Dendritic cell treated with granulocyte-macrophage colony-stimulating factor and Interleukin-4, amounts not matched to agents 40 ng/mL and 50 ng/mL, for 4 days (primary cell): Measurements from ENCODE around the gene LY9.

ENCODE experiments used
- H3K27ac Mint-ChIP-seq: one replicate; pipeline ENCODE4 v1.8.0; 2022; ENCODE audit warnings: mild to moderate bottlenecking, mixed read lengths
- H3K27me3 Mint-ChIP-seq: one replicate; pipeline ENCODE4 v1.8.0; 2022; ENCODE audit warnings: mild to moderate bottlenecking, mixed read lengths
- H3K36me3 Mint-ChIP-seq: one replicate; pipeline ENCODE4 v1.8.0; 2022; ENCODE audit warnings: low read depth, mixed read lengths
- H3K4me1 Mint-ChIP-seq: one replicate; pipeline ENCODE4 v1.8.0; 2022; ENCODE audit warnings: low read depth, mixed read lengths
- H3K4me3 Mint-ChIP-seq: one replicate; pipeline ENCODE4 v1.8.0; 2022; ENCODE audit warnings: mild to moderate bottlenecking, moderate library complexity, mixed read lengths
- H3K9me3 Mint-ChIP-seq: one replicate; pipeline ENCODE4 v1.8.0; 2022; ENCODE audit warnings: mixed read lengths
- intact Hi-C: fragments of 100-400 bp; cut with micrococcal nuclease; formaldehyde crosslinking; loops from one replicate; pipeline ENCODE4 v1.15.0; 2022

Gene LY9

GRCh38 chr1:160759740-160760139 is 36.2 kb upstream of the LY9 start:
- Mint-ChIP-seq H3K27me3 (peaks cover 3% of the 10 kb centered on the region), H3K36me3 (no peaks in the 10 kb centered on the region), H3K4me3 (no peak overlapping the region), H3K9me3 (no peaks in the 10 kb centered on the region), H3K4me1 (no peaks in the 10 kb centered on the region), H3K27ac (no peak overlapping the region)
- intact Hi-C loops = no loop called here

- H3K36me3 Mint-ChIP-seq = no peaks in the 10 kb centered on the region
- intact Hi-C loops = no loop called here
Observed at GRCh38 chr1:160761046-160761445, 34.9 kb upstream of the LY9 start.

GRCh38 chr1:160761886-160762285 is 34.1 kb upstream of the LY9 start:
- Mint-ChIP-seq H3K27me3 (no peaks in the 10 kb centered on the region), H3K27ac (no peak overlapping the region), H3K4me1 (peaks cover 7% of the 10 kb centered on the region), H3K9me3 (no peaks in the 10 kb centered on the region), H3K36me3 (no peaks in the 10 kb centered on the region), H3K4me3 (no peak overlapping the region)
- intact Hi-C loops = no loop called here

More at GRCh38 chr1:160761046-160761445, 34.9 kb upstream of the LY9 start:
- no peaks in the 10 kb centered on the region for H3K4me1 Mint-ChIP-seq
- no peaks in the 10 kb centered on the region for H3K9me3 Mint-ChIP-seq
- no peak overlapping the region for H3K4me3 Mint-ChIP-seq
- peaks cover under 1% of the 10 kb centered on the region for H3K27me3 Mint-ChIP-seq
- H3K27ac Mint-ChIP-seq = no peak overlapping the region

GRCh38 chr1:160763993-160764392 is 32.0 kb upstream of the LY9 start:
- Mint-ChIP-seq H3K4me1 (peaks cover 22% of the 10 kb centered on the region), H3K9me3 (no peaks in the 10 kb centered on the region), H3K4me3 (no peak overlapping the region), H3K27me3 (no peaks in the 10 kb centered on the region), H3K27ac (no peak overlapping the region), H3K36me3 (no peaks in the 10 kb centered on the region)
- intact Hi-C loops = no loop called here

- intact Hi-C loops = loop anchor here (1.0 to 2.0 kb wide), 2 partner anchors 40 to 87 kb away; no protein-coding TSS in a partner anchor
- H3K27me3 Mint-ChIP-seq = peaks cover 2% of the 10 kb centered on the region
- H3K4me1 Mint-ChIP-seq = peaks cover 22% of the 10 kb centered on the region
- no peaks in the 10 kb centered on the region for H3K36me3 Mint-ChIP-seq
- H3K9me3 Mint-ChIP-seq = no peaks in the 10 kb centered on the region
- H3K4me3 Mint-ChIP-seq = no peak overlapping the region
- peak overlapping the region; percentile 70 for H3K27ac Mint-ChIP-seq
Observed at GRCh38 chr1:160767395-160768294, 28.3 kb upstream of the LY9 start.

- Mint-ChIP-seq H3K27ac (peak overlapping the region; percentile 70), H3K36me3 (no peaks in the 10 kb centered on the region), H3K4me1 (peaks cover 22% of the 10 kb centered on the region), H3K9me3 (no peaks in the 10 kb centered on the region), H3K27me3 (peaks cover 2% of the 10 kb centered on the region), H3K4me3 (no peak overlapping the region)
- intact Hi-C loops = loop anchor here (1.0 to 2.0 kb wide), 2 partner anchors 41 to 87 kb away; no protein-coding TSS in a partner anchor
Observed at GRCh38 chr1:160768295-160768657, 27.7 kb upstream of the LY9 start.

GRCh38 chr1:160772331-160772730 is 23.6 kb upstream of the LY9 start:
- Mint-ChIP-seq H3K9me3 (no peaks in the 10 kb centered on the region), H3K27ac (no peak overlapping the region), H3K36me3 (no peaks in the 10 kb centered on the region), H3K4me1 (peaks cover 23% of the 10 kb centered on the region), H3K4me3 (no peak overlapping the region), H3K27me3 (peaks cover 6% of the 10 kb centered on the region)
- intact Hi-C loops = no loop called here

GRCh38 chr1:160773093-160773492 is 22.9 kb upstream of the LY9 start:
- Mint-ChIP-seq H3K4me3 (no peak overlapping the region), H3K4me1 (peaks cover 15% of the 10 kb centered on the region), H3K27ac (no peak overlapping the region), H3K9me3 (no peaks in the 10 kb centered on the region), H3K36me3 (no peaks in the 10 kb centered on the region), H3K27me3 (peaks cover 6% of the 10 kb centered on the region)
- intact Hi-C loops = no loop called here

GRCh38 chr1:160774886-160775719 is 20.9 kb upstream of the LY9 start:
- Mint-ChIP-seq H3K36me3 (no peaks in the 10 kb centered on the region), H3K4me3 (no peak overlapping the region), H3K9me3 (no peaks in the 10 kb centered on the region), H3K4me1 (peaks cover 12% of the 10 kb centered on the region), H3K27me3 (peaks cover 4% of the 10 kb centered on the region), H3K27ac (no peak overlapping the region)
- intact Hi-C loops = loop anchor here (5.0 kb wide), 1 partner anchor 57 kb away; no protein-coding TSS in a partner anchor

- Mint-ChIP-seq H3K27ac (peak overlapping the region; percentile 39), H3K27me3 (peaks cover 4% of the 10 kb centered on the region), H3K4me3 (no peak overlapping the region), H3K9me3 (no peaks in the 10 kb centered on the region), H3K36me3 (no peaks in the 10 kb centered on the region), H3K4me1 (peaks cover 17% of the 10 kb centered on the region)
- intact Hi-C loops = loop anchor here (2.0 to 5.0 kb wide), 2 partner anchors 56 to 179 kb away; partner anchors contain the start of gene ITLN2
Observed at GRCh38 chr1:160776178-160776577, 19.8 kb upstream of the LY9 start.

GRCh38 chr1:160777486-160778089 is 18.4 kb upstream of the LY9 start:
- H3K4me3 Mint-ChIP-seq = no peak overlapping the region
- H3K36me3 Mint-ChIP-seq = no peaks in the 10 kb centered on the region
- H3K9me3 Mint-ChIP-seq = no peaks in the 10 kb centered on the region
- peaks cover 31% of the 10 kb centered on the region for H3K4me1 Mint-ChIP-seq
- intact Hi-C loops = loop anchor here (2.0 to 5.0 kb wide), 2 partner anchors 55 to 177 kb away; partner anchors contain the start of gene ITLN2
- H3K27me3 Mint-ChIP-seq = peaks cover 4% of the 10 kb centered on the region
- H3K27ac Mint-ChIP-seq = no peak overlapping the region

GRCh38 chr1:160778976-160779375 is 17.0 kb upstream of the LY9 start:
- Mint-ChIP-seq H3K4me3 (no peak overlapping the region), H3K9me3 (no peaks in the 10 kb centered on the region), H3K36me3 (no peaks in the 10 kb centered on the region), H3K27ac (no peak overlapping the region), H3K27me3 (peaks cover 4% of the 10 kb centered on the region), H3K4me1 (peaks cover 43% of the 10 kb centered on the region)
- intact Hi-C loops = loop anchor here (5.0 kb wide), 1 partner anchor 53 kb away; no protein-coding TSS in a partner anchor

- H3K27ac Mint-ChIP-seq = no peak overlapping the region
- peaks cover 46% of the 10 kb centered on the region for H3K4me1 Mint-ChIP-seq
- intact Hi-C loops = loop anchor here (5.0 kb wide), 1 partner anchor 52 kb away; no protein-coding TSS in a partner anchor
- H3K27me3 Mint-ChIP-seq = peaks cover 4% of the 10 kb centered on the region
- no peaks in the 10 kb centered on the region for H3K36me3 Mint-ChIP-seq
- H3K9me3 Mint-ChIP-seq = no peaks in the 10 kb centered on the region
- no peak overlapping the region for H3K4me3 Mint-ChIP-seq
Observed at GRCh38 chr1:160779626-160780397, 16.2 kb upstream of the LY9 start.
